Measurements from ENCODE around the gene SUSD1.
A peak's percentile ranks its signal among the peaks of the same experiment; 100 is the strongest.
"Not testable (repeated sequence)": the region's sequence is repeated elsewhere in the genome, so short reads cannot be mapped to it uniquely, and the experiment has no call there.

The SUSD1 gene

DNA sequence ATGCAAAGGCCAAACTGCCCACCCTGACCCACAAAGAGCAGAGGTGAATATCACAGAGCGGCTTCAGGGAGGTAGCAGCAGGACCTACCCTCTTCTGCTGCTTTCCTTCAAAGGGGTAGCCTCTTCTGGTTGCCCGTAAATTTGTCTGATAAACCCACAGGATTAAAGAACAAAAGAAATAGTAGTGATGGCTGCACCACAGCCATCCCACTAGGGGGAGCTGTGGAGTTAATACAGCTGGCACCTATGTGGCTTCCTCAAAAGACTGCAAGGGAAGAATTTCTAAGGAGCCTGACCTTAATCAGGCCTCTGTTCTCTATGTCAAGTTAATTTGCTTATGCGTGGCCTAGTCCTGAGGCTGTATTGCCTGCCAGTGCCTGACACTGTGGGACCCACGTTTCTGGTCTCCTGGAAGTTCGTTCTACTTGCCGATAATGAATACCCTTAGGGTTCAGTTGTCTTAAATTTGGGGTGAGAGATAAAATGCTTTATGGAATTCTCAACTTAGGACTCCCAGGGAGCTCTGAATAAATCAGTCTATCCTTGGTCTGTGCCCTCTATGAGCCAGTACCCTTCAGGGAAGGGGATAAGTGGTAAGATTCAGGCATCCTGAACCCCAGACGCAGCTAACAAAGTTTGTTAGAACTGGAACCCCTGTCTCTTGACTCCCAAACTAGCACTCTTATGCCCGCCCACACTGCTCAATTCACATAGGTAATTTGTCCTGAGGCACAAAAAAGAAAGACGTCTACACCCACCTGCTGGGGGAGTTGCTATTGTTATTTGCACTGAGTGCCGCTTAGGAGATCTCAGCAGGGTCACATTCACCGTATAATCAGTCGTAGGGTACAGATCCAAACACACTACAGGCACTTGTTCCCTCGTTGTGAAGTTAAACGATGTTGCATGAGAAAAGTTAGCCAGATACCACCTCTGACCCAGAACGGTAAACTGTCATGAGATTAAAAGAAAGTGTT, 77.1 kb downstream of the SUSD1 start:
- peak; percentile 26 to 37 for DNase-seq (ENCODE audit: low read depth in 2 of 2)

DNA sequence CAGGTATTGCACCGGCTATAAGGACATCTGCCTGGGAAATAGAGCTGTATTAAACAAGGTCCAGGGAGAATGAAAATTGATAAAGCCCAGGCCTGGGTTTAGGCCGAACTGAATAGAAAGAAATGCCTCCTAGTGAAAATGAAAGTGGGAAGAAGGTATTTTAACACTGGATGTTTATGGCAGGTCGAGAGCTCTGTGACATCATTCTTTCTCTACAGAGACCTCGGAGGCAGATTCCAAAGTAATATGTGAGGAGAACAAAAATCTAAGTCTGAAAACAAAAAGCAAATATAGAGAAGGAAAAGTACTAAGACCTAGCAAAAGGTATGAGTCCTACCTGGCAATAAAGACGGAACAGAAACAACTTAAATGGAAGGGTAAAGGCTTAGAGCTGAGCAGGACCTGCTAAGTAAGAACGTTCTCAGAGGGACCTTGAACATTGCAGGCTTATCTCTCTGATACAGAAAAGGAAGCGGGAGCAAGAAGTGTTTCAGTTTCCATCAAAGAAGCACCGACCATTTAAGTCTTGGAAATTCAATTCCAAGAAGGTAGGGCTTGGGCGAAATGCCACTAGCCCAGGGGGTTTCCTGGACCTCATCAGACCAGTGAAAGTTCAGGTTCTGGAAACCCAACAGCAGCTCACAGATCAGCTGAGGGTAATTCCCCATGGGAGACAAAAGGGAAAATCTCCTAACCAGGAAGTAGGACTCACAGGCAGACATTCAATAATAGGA, 80.0 kb downstream of the SUSD1 start:
- no peak for DNase-seq (ENCODE audit: low read depth in 2 of 2)

DNA sequence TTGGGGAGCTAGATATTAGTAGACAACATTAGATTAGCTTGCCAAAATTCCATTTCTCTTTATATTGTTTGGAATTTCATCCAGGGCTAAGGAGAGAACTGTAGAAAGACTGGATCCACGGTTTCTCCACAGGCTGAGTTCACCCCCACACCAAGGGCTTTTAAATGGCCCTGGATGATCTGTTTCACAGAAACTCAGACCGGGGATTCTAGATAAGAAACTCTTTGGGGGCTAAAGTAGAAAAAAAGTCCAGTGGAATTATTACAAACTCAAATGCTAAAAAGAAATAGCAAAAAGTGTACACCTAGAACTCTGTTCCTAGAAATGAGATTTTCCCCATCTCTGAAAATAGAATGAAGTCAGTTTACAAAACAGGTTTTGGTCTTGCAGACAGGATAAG, 80.9 kb downstream of the SUSD1 start:
- no peak for DNase-seq (ENCODE audit: low read depth in 2 of 2)

DNA sequence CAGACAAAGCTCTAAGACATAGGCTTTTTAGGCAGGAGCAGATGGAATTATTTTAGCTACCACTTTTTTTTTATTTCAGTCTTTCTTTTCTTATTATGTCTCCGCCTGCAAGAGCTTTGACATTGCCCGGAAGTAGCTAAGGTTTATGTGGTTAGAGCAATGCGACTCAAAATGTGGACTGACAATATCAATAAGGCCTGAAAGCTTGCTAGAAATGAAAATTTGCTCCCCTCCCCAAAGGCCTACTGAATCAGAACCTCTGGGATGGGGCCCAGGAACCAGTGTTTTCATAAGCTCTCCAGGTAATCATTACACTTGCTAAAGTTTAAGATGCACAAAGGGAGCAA, 81.3 kb downstream of the SUSD1 start:
- no peak for DNase-seq (ENCODE audit: low read depth in 2 of 2)

DNA sequence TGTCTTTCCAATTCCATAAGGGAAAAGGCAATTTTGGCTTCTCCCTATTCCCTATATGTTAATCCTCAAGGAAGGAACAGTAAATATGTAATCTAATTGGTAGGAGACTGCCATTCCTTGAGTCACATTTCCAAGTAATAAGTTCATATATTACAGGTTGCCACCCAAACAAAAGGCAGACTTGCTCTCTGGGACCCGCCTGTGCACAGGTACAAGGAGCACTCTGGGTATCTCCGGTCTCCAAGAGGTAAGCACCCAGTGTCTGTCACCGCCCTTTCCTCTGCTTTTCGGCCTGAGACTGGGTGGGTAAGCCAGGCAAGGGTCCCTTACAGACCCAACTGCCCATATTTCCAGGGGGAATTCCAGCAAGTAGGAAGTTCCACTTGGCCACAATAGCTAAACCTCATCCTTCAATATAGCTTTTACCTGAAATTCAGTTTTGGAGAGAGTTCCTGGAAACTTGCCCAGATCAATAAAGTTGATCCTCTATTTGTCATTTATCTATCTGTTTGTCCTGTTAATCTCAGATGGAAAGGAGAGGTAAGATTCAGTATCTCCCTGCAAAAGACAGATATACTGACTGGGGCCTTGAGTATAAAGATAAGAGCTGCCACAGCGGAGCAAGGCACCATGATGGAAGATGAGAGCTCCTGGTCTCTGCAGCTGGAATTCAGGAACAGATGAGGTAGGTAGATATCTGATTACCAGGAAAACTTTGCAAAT, 81.8 kb downstream of the SUSD1 start:
- no peak for DNase-seq (ENCODE audit: low read depth in 2 of 2)

DNA sequence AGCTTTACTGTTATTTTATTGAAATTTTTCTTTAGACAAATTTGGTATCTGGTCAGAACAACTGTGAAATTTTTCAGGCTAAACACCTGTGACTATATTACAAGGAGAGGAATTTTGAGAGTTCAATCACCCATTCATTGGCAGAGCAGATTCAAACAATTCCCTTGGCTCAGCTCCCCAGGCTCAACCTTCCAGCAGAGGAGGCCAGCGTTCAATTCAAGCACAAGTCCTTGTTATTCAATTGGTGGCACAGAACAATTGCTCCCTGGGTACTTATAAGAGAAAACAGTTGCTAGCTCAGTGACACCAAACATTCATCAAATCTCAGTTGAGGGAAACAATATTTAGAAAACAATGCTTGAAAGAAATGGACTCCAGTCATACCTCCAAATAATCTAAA, 83.3 kb downstream of the SUSD1 start:
- no peak for DNase-seq (ENCODE audit: low read depth in 2 of 2)

DNA sequence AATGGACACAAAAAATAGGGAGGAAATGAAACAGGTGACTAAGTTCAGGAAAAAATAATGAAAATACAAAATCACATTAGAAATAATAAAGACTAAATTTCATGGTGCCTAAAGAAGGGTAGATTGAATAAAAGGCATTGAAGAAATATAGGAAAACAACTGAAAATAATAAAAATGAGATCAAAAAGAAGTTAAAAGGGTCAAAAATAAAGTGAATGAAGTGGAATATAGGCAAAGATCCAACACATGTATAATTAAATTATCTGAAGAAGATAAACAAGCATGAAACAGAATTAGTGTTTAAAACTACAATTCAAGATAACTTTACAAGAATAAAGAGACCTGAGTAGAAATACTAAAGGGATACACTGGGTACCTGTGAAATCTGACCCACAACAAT, 87.6 kb downstream of the SUSD1 start:
- no peak for DNase-seq (ENCODE audit: low read depth in 2 of 2)

DNA sequence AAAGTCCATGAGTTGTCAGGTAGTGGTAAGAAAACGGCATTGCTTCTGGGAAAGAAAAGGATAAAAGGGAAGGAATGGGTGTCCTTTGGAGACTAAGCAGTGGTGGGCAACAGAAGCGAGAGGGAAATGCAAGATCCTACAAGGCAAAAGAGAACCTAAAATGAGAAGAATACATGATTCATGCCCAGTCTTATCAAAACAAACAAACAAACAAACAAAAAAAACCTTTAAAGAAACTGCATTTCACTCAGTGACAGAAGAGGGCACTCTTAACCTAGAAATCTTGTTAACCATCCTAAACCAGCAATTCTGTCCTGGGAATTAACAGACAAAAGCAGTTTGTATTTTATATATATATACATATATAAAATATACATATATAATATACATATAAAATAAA, 88.5 kb downstream of the SUSD1 start:
- no peak for DNase-seq (ENCODE audit: low read depth in 2 of 2)

DNA sequence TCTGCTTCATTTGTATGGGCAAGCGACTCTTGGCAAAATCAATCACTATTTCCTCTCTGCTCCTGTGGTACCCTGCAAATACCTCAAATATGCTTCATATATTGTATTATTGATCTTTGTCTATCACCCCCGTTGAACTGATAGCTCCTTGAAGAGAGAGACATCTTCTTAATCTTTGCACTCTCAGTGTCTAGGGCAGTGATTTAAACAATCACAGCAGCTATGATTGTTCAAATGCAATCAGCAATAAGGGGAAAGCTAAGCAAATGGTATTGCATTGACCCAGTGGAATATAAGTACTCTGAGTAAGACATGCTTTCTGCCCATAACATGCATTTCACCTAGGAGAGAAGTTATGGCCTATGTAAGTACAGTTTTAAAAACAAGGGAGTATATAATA, 90.2 kb downstream of the SUSD1 start:
- no peak for DNase-seq (ENCODE audit: low read depth in 2 of 2)

DNA sequence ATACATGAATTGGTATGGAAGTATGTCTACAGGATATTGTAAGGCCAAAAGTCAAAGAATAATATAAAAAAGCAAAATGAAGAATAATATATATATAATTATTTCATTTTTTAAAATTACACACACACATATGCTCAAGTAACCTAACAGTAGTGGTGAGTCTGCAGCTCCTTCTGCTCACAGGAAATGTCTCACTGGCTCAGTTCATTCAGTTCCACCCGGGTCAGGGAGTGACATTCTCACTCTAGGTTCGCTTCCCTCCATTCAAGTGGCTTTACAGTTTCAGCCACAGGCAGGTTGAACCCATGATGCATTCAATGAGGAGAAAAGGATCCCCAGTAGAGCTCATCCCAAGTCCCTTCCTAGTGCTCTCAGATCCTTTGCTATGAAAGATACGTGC, 90.8 kb downstream of the SUSD1 start:
- no peak for DNase-seq (ENCODE audit: low read depth in 2 of 2)

DNA sequence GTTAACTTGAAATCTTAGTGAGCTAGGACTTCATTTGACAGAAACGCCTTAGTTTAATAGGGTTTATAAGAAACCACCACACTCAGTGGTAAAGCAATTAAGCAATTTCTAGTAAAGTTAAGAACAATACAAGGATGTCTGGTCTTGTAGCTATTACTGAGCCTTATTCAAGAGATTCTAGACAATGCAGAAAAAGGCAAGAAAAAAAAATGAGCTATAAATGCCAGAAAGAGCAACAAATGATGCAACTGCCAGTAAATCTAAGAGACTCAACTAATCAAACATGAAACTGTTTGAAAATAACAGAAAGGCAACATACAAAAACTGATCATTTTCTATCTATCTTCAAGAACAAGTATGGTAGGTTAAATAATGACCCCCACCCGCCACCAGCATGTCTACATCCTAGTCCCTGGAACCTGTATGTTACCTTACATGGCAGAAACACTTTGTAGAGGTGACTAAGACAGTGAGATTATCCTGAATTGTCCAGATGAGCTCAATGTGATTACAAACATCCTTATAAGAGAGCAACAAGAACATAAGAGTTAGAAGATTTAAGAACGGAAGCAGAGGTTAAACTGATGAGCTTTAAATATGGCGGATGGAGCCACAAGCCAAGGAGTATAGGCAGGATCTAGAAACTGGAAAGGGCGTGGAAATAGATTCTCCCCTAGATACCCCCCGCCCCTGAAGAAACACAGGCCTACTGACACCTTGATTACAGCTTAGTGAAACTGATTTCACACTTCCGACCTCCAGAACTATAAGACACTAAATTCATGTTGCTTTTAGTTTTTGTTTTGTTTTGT, 93.0 kb downstream of the SUSD1 start:
- no peak for DNase-seq (ENCODE audit: low read depth in 2 of 2)

DNA sequence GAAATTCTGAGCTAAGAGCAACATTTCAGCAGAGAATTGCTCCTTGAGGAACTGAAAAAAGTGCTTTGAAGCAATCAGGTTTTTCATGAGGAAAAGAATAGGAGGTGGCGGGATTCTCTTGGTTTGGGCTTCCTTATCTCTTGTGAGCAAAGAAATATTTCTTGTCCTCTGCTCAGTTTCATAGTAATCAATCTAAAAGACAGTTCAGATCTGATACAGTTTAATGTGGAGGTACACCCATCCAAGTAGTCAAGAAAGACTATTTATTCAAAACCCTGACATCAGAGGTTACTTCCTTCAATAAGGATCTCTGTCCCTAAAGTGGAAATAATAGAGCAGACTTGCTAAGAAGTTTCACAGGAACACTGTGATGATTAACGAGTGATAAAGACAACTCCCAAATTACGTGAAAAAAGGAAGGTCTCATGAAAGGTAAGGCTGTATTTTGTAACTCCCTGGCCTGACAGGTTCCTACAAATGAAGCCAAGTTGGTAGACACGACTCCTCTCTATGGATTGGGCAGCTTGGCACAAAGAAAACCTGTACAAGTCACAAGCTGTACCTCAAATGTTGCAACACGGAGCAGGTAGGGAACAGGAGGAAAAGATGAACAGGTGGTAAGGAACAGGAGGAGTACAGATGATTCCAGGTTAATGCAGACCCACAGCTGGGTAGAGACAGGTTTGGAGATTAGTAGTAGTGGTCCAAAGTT, 94.1 kb downstream of the SUSD1 start:
- DNase-seq (ENCODE audit: low read depth in 2 of 2), result no peak

DNA sequence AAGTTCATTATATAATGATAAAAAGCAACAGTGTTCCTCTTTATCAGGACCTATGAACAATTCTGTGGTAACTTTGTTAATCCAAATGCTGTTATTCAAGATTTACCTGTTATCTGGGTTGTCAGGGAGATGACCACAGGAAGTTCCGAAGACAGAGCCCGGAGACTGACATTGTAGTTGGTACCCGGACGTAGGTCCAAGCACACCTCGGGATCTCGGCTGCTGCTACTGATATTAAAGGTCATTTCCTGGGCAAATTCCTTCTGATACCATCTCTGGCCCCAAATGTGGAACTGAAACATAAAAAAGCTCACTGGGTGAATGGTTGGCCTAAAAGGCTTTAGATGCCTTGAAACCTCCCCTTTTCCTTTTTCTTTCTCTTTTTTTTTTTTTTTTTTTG, 96.7 kb downstream of the SUSD1 start:
- no peak for DNase-seq (ENCODE audit: low read depth in 2 of 2)

DNA sequence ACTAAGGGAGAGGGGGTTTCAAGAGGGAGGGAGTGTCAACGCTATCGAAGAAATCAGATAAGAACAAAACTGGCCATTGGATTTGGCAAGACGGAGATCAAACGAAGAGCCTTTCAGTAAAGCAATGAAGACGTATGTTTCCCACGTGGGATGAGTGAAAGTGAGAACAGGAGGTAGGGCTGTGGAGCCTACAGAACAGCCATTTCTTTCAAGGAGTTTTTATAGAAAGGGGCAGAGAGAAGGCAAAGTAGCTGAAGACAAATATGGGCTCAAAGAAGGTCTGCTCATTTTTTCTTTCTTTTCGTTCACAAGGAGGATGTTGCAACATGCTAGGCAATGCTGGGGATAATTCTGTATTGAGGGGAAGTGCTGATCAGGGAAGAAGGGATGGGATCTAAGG, 98.3 kb downstream of the SUSD1 start:
- DNase-seq (ENCODE audit: low read depth in 2 of 2), result no peak

DNA sequence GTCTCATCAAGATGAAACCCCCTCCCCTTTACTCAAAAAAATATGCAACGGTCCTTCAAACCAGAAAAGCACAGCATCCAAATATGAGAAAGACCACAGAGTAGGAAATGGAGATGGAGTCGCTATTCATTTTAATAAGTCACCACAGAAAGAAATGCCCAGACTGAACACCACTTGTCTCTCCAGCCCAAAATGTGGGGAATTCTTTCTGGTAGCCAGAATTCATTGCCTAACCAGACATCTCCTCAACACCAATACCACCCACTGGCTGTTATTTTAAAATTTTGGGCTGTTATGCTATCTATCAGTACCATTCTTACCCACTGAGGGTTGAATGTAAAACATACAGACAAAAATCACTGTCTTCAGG, 100.1 kb downstream of the SUSD1 start:
- DNase-seq (ENCODE audit: low read depth in 2 of 2), result no peak

DNA sequence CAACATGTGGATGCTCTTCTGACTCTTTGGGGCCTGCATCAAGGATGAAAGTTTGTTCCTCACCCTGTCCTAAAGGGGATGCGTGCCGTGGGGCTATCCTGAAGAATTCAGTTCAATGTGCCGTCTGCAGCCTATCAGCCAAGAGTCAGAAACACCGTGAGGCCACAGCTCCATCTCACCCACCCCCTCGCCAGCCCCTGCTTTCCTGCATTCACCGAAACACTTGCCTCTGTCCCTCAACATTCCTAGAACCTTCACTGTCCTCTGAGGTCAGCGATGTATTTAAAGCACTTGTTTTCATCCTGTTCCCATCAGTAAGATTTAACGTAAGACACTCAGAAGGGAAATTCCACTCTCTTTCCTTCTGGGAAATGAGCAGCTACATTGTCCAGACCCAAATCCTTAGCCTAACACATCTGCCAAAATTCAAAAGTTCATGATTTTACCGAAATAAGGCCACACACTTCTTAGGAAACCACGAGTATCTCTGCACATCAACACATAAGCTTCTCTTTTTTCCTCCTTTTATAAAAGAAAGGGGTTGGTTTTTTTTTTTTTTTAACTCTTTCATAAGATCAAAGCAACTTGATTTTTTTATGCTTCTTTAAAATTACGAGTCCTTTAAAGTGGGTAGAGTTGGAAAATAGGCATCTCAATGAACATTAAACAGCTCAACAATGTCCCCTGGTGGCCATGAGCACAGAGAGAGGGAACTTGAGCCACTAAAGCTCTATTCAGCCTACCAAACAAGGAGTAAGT, 100.7 kb downstream of the SUSD1 start:
- DNase-seq (ENCODE audit: low read depth in 2 of 2), result peak; percentile 32 to 54

DNA sequence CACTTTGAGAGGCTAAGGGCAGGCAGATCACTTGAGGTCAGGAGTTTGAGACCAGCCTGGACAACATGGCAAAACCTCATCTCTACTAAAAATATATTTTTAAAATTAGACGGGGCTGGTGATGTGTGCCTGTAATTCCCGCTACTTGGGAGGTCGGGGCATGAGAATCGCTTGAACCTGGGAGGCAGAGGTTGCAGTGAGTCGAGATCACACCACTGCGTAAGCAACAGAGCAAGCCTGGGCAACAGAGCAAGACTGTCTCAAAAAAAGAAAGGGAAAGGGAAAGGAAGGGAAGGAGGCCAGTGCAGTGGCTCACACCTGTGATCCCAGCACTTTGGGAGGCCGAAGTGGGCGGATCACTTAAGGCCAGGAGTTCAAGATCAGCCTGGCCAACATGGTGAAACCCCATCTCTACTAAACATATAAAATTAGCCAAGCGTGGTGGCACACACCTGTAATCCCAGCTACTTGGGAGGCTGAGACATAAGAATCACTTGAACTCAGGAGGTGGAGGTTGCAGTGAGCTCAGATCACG, 101.4 kb downstream of the SUSD1 start:
- DNase-seq (ENCODE audit: low read depth in 2 of 2), result not testable (repeated sequence)

DNA sequence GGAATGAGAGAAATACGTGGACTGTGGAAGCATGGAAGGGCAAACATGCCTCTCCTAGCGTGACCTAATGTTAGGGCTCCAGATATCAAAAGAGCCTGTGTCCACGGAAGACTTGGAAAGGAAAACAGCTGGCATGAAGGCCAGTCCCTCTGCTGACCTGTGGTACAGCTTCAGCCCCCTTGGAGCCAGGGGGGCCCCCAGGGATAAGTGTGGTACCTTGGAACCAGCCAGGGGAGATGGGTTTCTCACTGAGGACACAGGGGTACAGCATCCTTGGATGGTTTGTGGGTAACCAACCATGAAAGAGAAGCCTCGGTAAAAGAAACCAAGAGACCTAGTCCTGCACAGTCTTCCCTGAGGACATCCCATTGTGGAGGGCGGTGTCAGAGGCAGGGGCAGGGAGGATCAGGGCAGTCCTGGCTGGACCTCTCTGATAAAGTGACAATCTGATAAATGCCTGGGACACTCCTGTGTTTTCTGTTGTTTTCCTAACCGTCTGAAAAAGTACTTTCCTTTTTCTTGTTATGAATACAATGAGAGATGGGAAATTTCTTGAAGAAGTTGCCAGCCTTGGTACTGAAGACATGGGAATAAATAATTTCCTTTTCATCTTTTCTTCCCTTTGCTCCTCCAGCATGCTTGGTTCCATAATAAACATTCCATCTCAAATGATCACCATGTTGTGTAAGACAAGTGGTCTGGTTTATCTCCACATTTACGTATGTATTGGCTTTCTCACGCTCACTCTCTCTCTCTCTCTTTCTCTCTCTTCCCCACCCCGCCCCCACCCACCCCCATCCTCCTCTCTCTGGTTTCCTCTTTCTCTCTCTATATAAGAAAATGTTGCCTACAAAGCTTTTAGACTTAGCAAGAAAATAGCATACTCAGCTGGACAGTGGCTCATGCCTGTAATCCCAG, 102.1 kb downstream of the SUSD1 start:
- no peak for DNase-seq (ENCODE audit: low read depth in 2 of 2)

Data from stimulated activated CD4-positive, alpha-beta T cell treated with anti-CD3 and anti-CD28 coated beads, Interleukin-1b, Interleukin-23, amount 100 ng/mL, for 1 hour (primary cell).